HepG2 (cell line): ENCODE data around the gene GAGE12F. TPM values are rescaled to one million over a fixed set of nuclear protein-coding genes. Genes with fewer than 3 reads are reported as not detected.
A peak's percentile ranks its signal among the peaks of the same experiment; 100 is the strongest.

Experiments used
- ASH2L ChIP-seq: fragments of 300-600, 200-600 bp; sonication (generic); IDR thresholded peaks from 2 replicates; pipeline ENCODE4 v1.7.0; 2017; ENCODE audit warnings: low read depth, mild to moderate bottlenecking, moderate library complexity, mixed read lengths, low read length; ENCODE audit not compliant: insufficient read length
- CBX1 ChIP-seq: IDR thresholded peaks from one replicate; pipeline ENCODE4 v1.6.1; 2016; ENCODE audit warnings: antibody characterized with exemption, low read depth
- DNMT3B ChIP-seq: conservative IDR thresholded peaks from 2 replicates; pipeline ENCODE4 v1.6.1; 2016; ENCODE audit warnings: missing biosample characterization, control low read depth
- FOXK1 ChIP-seq: sonication (generic); formaldehyde crosslinking; IDR thresholded peaks from 2 replicates; pipeline ENCODE4 v1.4.0; 2020; ENCODE audit warnings: low read depth, missing genetic modification reagents, borderline replicate concordance
- HOXA3 ChIP-seq: sonication (generic); formaldehyde crosslinking; IDR thresholded peaks from 2 replicates; pipeline ENCODE4 v1.5.0; 2020; ENCODE audit warnings: missing genetic modification reagents
- ISL2 ChIP-seq: sonication (generic); formaldehyde crosslinking; IDR thresholded peaks from 2 replicates; pipeline ENCODE4 v1.5.0; 2020; ENCODE audit warnings: missing genetic modification reagents
- REXO4 ChIP-seq: sonication (generic); formaldehyde crosslinking; IDR thresholded peaks from 2 replicates; pipeline ENCODE4 v1.8.0; 2022; ENCODE audit warnings: missing genetic modification reagents, mild to moderate bottlenecking, borderline replicate concordance
- SRSF1 ChIP-seq: fragments of 200-400 bp; formaldehyde crosslinking; optimal IDR thresholded peaks from 2 replicates; pipeline ENCODE3; 2017; ENCODE audit warnings: mild to moderate bottlenecking, low read depth, low read length, moderate library complexity
- SRSF9 ChIP-seq: fragments of 200-400 bp; formaldehyde crosslinking; IDR thresholded peaks from 2 replicates; pipeline ENCODE4 v1.6.1; 2018; ENCODE audit warnings: borderline replicate concordance, mild to moderate bottlenecking, low read depth, low read length; ENCODE audit not compliant: insufficient read depth, poor library complexity, severe bottlenecking
- TAF1 ChIP-seq: sonication (generic); formaldehyde crosslinking; IDR thresholded peaks from 2 replicates; pipeline ENCODE4 v1.4.0; 2020; ENCODE audit warnings: missing genetic modification reagents
- TP53 ChIP-seq: sonication (generic); formaldehyde crosslinking; conservative IDR thresholded peaks from 2 replicates; pipeline ENCODE4 v1.4.0; 2020; ENCODE audit warnings: missing genetic modification reagents
- ZBTB1 ChIP-seq: sonication (generic); formaldehyde crosslinking; IDR thresholded peaks from 2 replicates; pipeline ENCODE4 v1.4.0; 2020; ENCODE audit warnings: missing genetic modification reagents, borderline replicate concordance
- ZNF484 ChIP-seq: sonication (generic); formaldehyde crosslinking; IDR thresholded peaks from 2 replicates; pipeline ENCODE4 v1.5.1; 2020; ENCODE audit warnings: mild to moderate bottlenecking, low read depth, missing genetic modification reagents, borderline replicate concordance
- ZNF766 ChIP-seq: sonication (generic); formaldehyde crosslinking; IDR thresholded peaks from 2 replicates; pipeline ENCODE4 v1.5.0; 2020; ENCODE audit warnings: missing genetic modification reagents, borderline replicate concordance
- polyA plus RNA-seq, 8 experiments: library from polyadenylated mRNA; depleted of rRNA in 3 of 8; stranded (reverse) in 7 of 8; unstranded in 1 of 8; fragments of >200 nt; fragmentation: Illumina TruSeq in 4 of 8; extraction: Trizol in 4 of 8; gene quantifications; 2 replicates each; pipeline versions ENCODE4 v1.2.1 to v1.2.3, GENCODE V29; 2011 to 2016; ENCODE audit warnings: low read depth in 4 of 8, missing spikeins in 1 of 8, mixed read lengths in 1 of 8; ENCODE audit not compliant: insufficient read depth in 1 of 8
- total RNA-seq, 5 experiments: library from RNA; depleted of rRNA; stranded (reverse); fragments of >200 nt; fragmentation: Illumina TruSeq; extraction: Trizol; gene quantifications; 2 replicates each; pipeline ENCODE4 v1.2.3, GENCODE V29; 2016; ENCODE audit warnings: low read depth in 1 of 5
- TF ChIP-seq, protein P1 (sequence below): sonication (generic); formaldehyde crosslinking; IDR thresholded peaks from 2 replicates; pipeline ENCODE4 v1.8.1; 2023; ENCODE audit warnings: missing genetic modification reagents, mild to moderate bottlenecking, borderline replicate concordance
- TF ChIP-seq, protein P2 (sequence below): sonication (generic); formaldehyde crosslinking; IDR thresholded peaks from 2 replicates; pipeline ENCODE4 v1.4.0; 2020; ENCODE audit warnings: missing genetic modification reagents
- TF ChIP-seq, protein P3 (sequence below): IDR thresholded peaks from 2 replicates; pipeline ENCODE4 v1.6.1; 2016; ENCODE audit warnings: control low read depth
- TF ChIP-seq, protein P4 (sequence below): IDR thresholded peaks from 2 replicates; pipeline ENCODE4 v1.6.1; 2016; ENCODE audit warnings: mild to moderate bottlenecking
- TF ChIP-seq, protein P5 (sequence below): IDR thresholded peaks from 2 replicates; pipeline ENCODE4 v1.6.1; 2012; ENCODE audit warnings: low read depth, low read length, improper control_type of control experiment
- TF ChIP-seq, protein P6 (sequence below): sonication (generic); formaldehyde crosslinking; IDR thresholded peaks from 2 replicates; pipeline ENCODE4 v1.5.1; 2020; ENCODE audit warnings: mild to moderate bottlenecking, missing genetic modification reagents, moderate library complexity
- TF ChIP-seq, protein P7 (sequence below): sonication (generic); formaldehyde crosslinking; IDR thresholded peaks from 2 replicates; pipeline ENCODE4 v1.5.1; 2020; ENCODE audit warnings: missing genetic modification reagents, mild to moderate bottlenecking, borderline replicate concordance

The GAGE12F gene
- total and polyA plus RNA-seq, 2 of the 13 experiments (the other 11 are each of a cell fraction or from before 2014, with no cell fraction given), result not detected

DNA sequence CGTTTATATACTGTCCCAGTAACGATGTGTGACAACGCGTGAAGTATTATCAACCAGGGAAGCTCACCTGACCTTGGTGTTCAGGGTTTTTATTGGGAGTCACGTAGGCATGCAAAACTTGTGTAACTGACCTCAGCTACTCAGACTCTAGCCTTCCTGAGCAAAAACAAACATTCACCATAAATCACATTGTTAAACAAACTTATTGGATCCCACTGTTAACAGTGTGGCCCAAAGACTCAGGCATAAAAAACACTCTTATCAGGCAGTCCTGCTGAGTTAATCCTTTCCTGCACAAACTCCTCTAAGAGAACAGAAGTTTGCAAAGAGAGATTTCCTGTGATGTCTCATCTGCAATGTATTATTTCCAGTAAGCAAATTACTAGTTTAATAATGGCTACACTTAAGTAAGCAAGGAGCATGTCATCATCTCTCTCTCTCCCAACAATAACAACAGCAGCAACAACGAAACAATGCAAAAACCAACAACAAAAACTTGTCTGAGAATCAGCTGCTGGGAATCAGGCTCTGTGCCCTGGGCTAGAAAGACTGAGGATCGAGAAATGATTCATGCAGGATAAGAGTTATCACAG, 50.2 kb downstream of the GAGE12F start (continued):
- TF ChIP-seq, protein P1, sequence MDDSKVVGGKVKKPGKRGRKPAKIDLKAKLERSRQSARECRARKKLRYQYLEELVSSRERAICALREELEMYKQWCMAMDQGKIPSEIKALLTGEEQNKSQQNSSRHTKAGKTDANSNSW, result no peak
- TF ChIP-seq SRSF9 (no peak), TAF1 (CRISPR knock-in tag) (no peak), ISL2 (CRISPR knock-in tag) (peak; percentile 65), DNMT3B (CRISPR knock-in tag) (no peak), TP53 (CRISPR knock-in tag) (no peak), ZBTB1 (CRISPR knock-in tag) (no peak), CBX1 (no peak), ASH2L (no peak), FOXK1 (CRISPR knock-in tag) (no peak), ZNF766 (no peak), HOXA3 (CRISPR knock-in tag) (peak; percentile 42; the same call in 1 of the 2 replicates), ZNF484 (CRISPR knock-in tag) (no peak), REXO4 (CRISPR knock-in tag) (no peak), SRSF1 (no peak)
- TF ChIP-seq, protein P2, sequence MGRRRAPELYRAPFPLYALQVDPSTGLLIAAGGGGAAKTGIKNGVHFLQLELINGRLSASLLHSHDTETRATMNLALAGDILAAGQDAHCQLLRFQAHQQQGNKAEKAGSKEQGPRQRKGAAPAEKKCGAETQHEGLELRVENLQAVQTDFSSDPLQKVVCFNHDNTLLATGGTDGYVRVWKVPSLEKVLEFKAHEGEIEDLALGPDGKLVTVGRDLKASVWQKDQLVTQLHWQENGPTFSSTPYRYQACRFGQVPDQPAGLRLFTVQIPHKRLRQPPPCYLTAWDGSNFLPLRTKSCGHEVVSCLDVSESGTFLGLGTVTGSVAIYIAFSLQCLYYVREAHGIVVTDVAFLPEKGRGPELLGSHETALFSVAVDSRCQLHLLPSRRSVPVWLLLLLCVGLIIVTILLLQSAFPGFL, result no peak
- TF ChIP-seq, protein P3, sequence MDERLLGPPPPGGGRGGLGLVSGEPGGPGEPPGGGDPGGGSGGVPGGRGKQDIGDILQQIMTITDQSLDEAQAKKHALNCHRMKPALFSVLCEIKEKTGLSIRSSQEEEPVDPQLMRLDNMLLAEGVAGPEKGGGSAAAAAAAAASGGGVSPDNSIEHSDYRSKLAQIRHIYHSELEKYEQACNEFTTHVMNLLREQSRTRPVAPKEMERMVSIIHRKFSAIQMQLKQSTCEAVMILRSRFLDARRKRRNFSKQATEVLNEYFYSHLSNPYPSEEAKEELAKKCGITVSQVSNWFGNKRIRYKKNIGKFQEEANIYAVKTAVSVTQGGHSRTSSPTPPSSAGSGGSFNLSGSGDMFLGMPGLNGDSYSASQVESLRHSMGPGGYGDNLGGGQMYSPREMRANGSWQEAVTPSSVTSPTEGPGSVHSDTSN, result no peak
- TF ChIP-seq, protein P4, sequence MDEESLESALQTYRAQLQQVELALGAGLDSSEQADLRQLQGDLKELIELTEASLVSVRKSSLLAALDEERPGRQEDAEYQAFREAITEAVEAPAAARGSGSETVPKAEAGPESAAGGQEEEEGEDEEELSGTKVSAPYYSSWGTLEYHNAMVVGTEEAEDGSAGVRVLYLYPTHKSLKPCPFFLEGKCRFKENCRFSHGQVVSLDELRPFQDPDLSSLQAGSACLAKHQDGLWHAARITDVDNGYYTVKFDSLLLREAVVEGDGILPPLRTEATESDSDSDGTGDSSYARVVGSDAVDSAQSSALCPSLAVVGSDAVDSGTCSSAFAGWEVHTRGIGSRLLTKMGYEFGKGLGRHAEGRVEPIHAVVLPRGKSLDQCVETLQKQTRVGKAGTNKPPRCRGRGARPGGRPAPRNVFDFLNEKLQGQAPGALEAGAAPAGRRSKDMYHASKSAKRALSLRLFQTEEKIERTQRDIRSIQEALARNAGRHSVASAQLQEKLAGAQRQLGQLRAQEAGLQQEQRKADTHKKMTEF, result no peak
- TF ChIP-seq, protein P5, sequence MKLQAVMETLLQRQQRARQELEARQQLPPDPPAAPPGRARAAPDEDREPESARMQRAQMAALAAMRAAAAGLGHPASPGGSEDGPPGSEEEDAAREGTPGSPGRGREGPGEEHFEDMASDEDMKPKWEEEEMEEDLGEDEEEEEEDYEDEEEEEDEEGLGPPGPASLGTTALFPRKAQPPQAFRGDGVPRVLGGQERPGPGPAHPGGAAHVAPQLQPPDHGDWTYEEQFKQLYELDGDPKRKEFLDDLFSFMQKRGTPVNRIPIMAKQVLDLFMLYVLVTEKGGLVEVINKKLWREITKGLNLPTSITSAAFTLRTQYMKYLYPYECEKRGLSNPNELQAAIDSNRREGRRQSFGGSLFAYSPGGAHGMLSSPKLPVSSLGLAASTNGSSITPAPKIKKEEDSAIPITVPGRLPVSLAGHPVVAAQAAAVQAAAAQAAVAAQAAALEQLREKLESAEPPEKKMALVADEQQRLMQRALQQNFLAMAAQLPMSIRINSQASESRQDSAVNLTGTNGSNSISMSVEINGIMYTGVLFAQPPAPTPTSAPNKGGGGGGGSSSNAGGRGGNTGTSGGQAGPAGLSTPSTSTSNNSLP, result no peak
- TF ChIP-seq, protein P6, sequence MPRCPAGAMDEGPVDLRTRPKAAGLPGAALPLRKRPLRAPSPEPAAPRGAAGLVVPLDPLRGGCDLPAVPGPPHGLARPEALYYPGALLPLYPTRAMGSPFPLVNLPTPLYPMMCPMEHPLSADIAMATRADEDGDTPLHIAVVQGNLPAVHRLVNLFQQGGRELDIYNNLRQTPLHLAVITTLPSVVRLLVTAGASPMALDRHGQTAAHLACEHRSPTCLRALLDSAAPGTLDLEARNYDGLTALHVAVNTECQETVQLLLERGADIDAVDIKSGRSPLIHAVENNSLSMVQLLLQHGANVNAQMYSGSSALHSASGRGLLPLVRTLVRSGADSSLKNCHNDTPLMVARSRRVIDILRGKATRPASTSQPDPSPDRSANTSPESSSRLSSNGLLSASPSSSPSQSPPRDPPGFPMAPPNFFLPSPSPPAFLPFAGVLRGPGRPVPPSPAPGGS (CRISPR knock-in tag), result no peak
- TF ChIP-seq, protein P7, sequence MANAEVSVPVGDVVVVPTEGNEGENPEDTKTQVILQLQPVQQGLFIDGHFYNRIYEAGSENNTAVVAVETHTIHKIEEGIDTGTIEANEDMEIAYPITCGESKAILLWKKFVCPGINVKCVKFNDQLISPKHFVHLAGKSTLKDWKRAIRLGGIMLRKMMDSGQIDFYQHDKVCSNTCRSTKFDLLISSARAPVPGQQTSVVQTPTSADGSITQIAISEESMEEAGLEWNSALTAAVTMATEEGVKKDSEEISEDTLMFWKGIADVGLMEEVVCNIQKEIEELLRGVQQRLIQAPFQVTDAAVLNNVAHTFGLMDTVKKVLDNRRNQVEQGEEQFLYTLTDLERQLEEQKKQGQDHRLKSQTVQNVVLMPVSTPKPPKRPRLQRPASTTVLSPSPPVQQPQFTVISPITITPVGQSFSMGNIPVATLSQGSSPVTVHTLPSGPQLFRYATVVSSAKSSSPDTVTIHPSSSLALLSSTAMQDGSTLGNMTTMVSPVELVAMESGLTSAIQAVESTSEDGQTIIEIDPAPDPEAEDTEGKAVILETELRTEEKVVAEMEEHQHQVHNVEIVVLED, result no peak
